ENCODE results near the gene DLG5.

The DLG5 gene

GRCh38 chr10:77881636-77882035 is 44.9 kb downstream of the DLG5 start:
- ChIA-PET POLR2A (no interaction called here), CTCF (interaction anchor here (1.0 to 2.9 kb wide), 2 partner anchors 9 to 18 kb away, joined by 3 to 9 read pairs; no protein-coding TSS in a partner anchor)
- TF ChIP-seq, protein P1, sequence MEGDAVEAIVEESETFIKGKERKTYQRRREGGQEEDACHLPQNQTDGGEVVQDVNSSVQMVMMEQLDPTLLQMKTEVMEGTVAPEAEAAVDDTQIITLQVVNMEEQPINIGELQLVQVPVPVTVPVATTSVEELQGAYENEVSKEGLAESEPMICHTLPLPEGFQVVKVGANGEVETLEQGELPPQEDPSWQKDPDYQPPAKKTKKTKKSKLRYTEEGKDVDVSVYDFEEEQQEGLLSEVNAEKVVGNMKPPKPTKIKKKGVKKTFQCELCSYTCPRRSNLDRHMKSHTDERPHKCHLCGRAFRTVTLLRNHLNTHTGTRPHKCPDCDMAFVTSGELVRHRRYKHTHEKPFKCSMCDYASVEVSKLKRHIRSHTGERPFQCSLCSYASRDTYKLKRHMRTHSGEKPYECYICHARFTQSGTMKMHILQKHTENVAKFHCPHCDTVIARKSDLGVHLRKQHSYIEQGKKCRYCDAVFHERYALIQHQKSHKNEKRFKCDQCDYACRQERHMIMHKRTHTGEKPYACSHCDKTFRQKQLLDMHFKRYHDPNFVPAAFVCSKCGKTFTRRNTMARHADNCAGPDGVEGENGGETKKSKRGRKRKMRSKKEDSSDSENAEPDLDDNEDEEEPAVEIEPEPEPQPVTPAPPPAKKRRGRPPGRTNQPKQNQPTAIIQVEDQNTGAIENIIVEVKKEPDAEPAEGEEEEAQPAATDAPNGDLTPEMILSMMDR (IDR thresholded peaks at IDR 0.05; ENCODE audit: control extremely low read depth, extremely low read depth, low read depth, missing control alignments): no peak
- DNase-seq (ENCODE audit: extremely low spot score): no peak

GRCh38 chr10:77881222-77881621 is 45.3 kb downstream of the DLG5 start:
- no peak for DNase-seq (ENCODE audit: extremely low spot score)
- ChIA-PET POLR2A (no interaction called here), CTCF (interaction anchor here (1.0 to 2.9 kb wide), 2 partner anchors 10 to 17 kb away, joined by 3 to 9 read pairs; no protein-coding TSS in a partner anchor)
- TF ChIP-seq, protein P1 (IDR thresholded peaks at IDR 0.05; ENCODE audit: control extremely low read depth, extremely low read depth, low read depth, missing control alignments): no peak

- CTCF ChIA-PET: no interaction called here
- TF ChIP-seq, protein P1 (IDR thresholded peaks at IDR 0.05; ENCODE audit: control extremely low read depth, extremely low read depth, low read depth, missing control alignments): no peak
- POLR2A ChIA-PET: no interaction called here
- DNase-seq (ENCODE audit: extremely low spot score): no peak
These were observed 46.8 kb downstream of the DLG5 start for GRCh38 chr10:77879710-77880109.

- CTCF ChIA-PET: no interaction called here
- TF ChIP-seq, protein P1 (IDR thresholded peaks at IDR 0.05; ENCODE audit: control extremely low read depth, extremely low read depth, low read depth, missing control alignments): no peak
- POLR2A ChIA-PET: no interaction called here
- DNase-seq (ENCODE audit: extremely low spot score): no peak
These were observed 47.5 kb downstream of the DLG5 start for GRCh38 chr10:77879065-77879464.

GRCh38 chr10:77877441-77878344 is 48.9 kb downstream of the DLG5 start:
- peak; percentile 55 for DNase-seq (ENCODE audit: extremely low spot score)
- CTCF ChIA-PET: no interaction called here
- TF ChIP-seq, protein P1 (IDR thresholded peaks at IDR 0.05; ENCODE audit: control extremely low read depth, extremely low read depth, low read depth, missing control alignments): no peak
- POLR2A ChIA-PET: no interaction called here

DNA sequence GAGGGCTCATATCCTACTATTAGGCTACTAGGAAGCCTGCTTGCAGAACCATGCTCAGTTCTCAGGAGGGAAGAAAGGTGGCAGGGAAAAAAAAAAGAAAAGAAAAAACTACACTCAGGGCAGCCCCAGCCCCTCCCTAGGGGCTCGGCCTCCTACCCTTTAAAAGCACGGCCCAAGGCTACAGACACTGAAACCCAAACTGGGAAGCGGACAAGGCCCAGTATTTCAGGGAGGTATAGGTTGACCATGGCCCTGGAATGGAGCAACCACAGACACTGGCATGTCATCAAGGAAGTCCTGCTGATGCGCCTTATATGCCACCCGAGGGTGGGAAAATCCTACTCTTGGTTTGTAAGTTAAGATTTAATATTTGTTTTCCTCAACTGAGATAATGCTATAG is 50.8 kb downstream of the DLG5 start:
- ChIA-PET CTCF (interaction anchor here (2.6 kb wide), 1 partner anchor 29 kb away, joined by 5 read pairs; no protein-coding TSS in a partner anchor), POLR2A (no interaction called here)
- no peak for DNase-seq (ENCODE audit: extremely low spot score)
- TF ChIP-seq, protein P1 (IDR thresholded peaks at IDR 0.05; ENCODE audit: control extremely low read depth, extremely low read depth, low read depth, missing control alignments): no peak
